H9 (cell line): ENCODE results near the gene STK38L. TPM values are rescaled to one million over a fixed set of nuclear protein-coding genes. Genes with fewer than 3 reads are reported as not detected.

Source experiments
- DNase-seq: peaks from one replicate; pipeline ENCODE4 v3.0.0-alpha.2; 2017
- H2AFZ ChIP-seq: one replicate; pipeline ENCODE4 v1.6.1; 2013; ENCODE audit warnings: mild to moderate bottlenecking, low read length, control low read depth, moderate library complexity
- H2AK5ac ChIP-seq: 2 replicates; pipeline ENCODE4 v1.6.1; 2013; ENCODE audit warnings: low read length, control low read depth, mixed read lengths; ENCODE audit not compliant: insufficient read length
- H2BK120ac ChIP-seq: one replicate; pipeline ENCODE4 v1.6.1; 2013; ENCODE audit warnings: low read depth, mild to moderate bottlenecking, low read length, control low read depth, inconsistent platforms; ENCODE audit not compliant: poor library complexity, severe bottlenecking
- H2BK12ac ChIP-seq: 2 replicates; pipeline ENCODE4 v1.6.1; 2013; ENCODE audit warnings: low read length, control low read depth, mixed read lengths, low read depth; ENCODE audit not compliant: insufficient read length
- H2BK15ac ChIP-seq: 2 replicates; pipeline ENCODE4 v1.6.1; 2013; ENCODE audit warnings: low read depth, low read length, control low read depth
- H2BK20ac ChIP-seq: one replicate; pipeline ENCODE4 v1.6.1; 2013; ENCODE audit warnings: low read depth, mild to moderate bottlenecking, low read length, control low read depth, inconsistent platforms; ENCODE audit not compliant: poor library complexity, severe bottlenecking
- H2BK5ac ChIP-seq: 2 replicates; pipeline ENCODE4 v1.6.1; 2013; ENCODE audit warnings: low read length, control low read depth, mixed read lengths; ENCODE audit not compliant: insufficient read length
- H3K14ac ChIP-seq: 2 replicates; pipeline ENCODE4 v1.6.1; 2013; ENCODE audit warnings: low read length, control low read depth; ENCODE audit not compliant: insufficient read depth
- H3K18ac ChIP-seq: 2 replicates; pipeline ENCODE4 v1.6.1; 2013; ENCODE audit warnings: low read depth, mild to moderate bottlenecking, mixed read lengths, low read length, control low read depth; ENCODE audit not compliant: insufficient read length
- H3K23ac ChIP-seq: 2 replicates; pipeline ENCODE4 v1.6.1; 2013; ENCODE audit warnings: low read length, control low read depth, mixed read lengths, low read depth; ENCODE audit not compliant: insufficient read length
- H3K23me2 ChIP-seq: 2 replicates; pipeline ENCODE4 v1.6.1; 2013; ENCODE audit warnings: low read depth, mild to moderate bottlenecking, mixed read lengths, low read length, control low read depth; ENCODE audit not compliant: insufficient read length, poor library complexity, severe bottlenecking
- H3K27ac ChIP-seq: 2 replicates; pipeline ENCODE4 v1.5.1; 2013; ENCODE audit warnings: low read length, control low read depth, mixed read lengths, low read depth; ENCODE audit not compliant: insufficient read length
- H3K27me3 ChIP-seq: 2 replicates; pipeline ENCODE4 v1.6.1; 2013; ENCODE audit warnings: low read length, control low read depth, inconsistent platforms; ENCODE audit not compliant: insufficient read depth
- H3K4ac ChIP-seq: 2 replicates; pipeline ENCODE4 v1.6.1; 2013; ENCODE audit warnings: low read depth, mild to moderate bottlenecking, control low read depth, inconsistent platforms, low read length, moderate library complexity
- H3K4me1 ChIP-seq: 2 replicates; pipeline ENCODE4 v1.6.1; 2013; ENCODE audit warnings: low read length, control low read depth, inconsistent platforms; ENCODE audit not compliant: insufficient read depth
- H3K4me2 ChIP-seq: 2 replicates; pipeline ENCODE4 v1.6.1; 2013; ENCODE audit warnings: low read length, control low read depth, mixed read lengths; ENCODE audit not compliant: insufficient read length, insufficient read depth
- H3K56ac ChIP-seq: 2 replicates; pipeline ENCODE4 v1.6.1; 2013; ENCODE audit warnings: low read depth, mild to moderate bottlenecking, mixed read lengths, low read length, control low read depth; ENCODE audit not compliant: insufficient read length
- H3K79me1 ChIP-seq: 2 replicates; pipeline ENCODE4 v1.6.1; 2013; ENCODE audit warnings: low read depth, mild to moderate bottlenecking, moderate library complexity, low read length, control low read depth, inconsistent platforms; ENCODE audit not compliant: insufficient read depth, poor library complexity, severe bottlenecking
- H3K79me2 ChIP-seq: 2 replicates; pipeline ENCODE4 v1.6.1; 2013; ENCODE audit warnings: low read length, control low read depth, inconsistent platforms; ENCODE audit not compliant: insufficient read depth
- H3K9ac ChIP-seq: 2 replicates; pipeline ENCODE4 v1.6.1; 2013; ENCODE audit warnings: low read length, control low read depth, mixed read lengths; ENCODE audit not compliant: insufficient read length; ENCODE audit errors: extremely low read depth
- H3K9me3 ChIP-seq: one replicate; pipeline ENCODE4 v1.6.1; 2013; ENCODE audit warnings: low read depth, low read length, inconsistent platforms; ENCODE audit not compliant: control insufficient read depth
- H3T11ph ChIP-seq: one replicate; pipeline ENCODE4 v1.6.1; 2013; ENCODE audit warnings: mild to moderate bottlenecking, low read length, control low read depth, inconsistent platforms
- H4K20me1 ChIP-seq: one replicate; pipeline ENCODE4 v1.6.1; 2013; ENCODE audit not compliant: control insufficient read depth, insufficient read length, insufficient read depth
- H4K5ac ChIP-seq: 2 replicates; pipeline ENCODE4 v1.6.1; 2013; ENCODE audit warnings: low read depth, mild to moderate bottlenecking, mixed read lengths, low read length, control low read depth; ENCODE audit not compliant: insufficient read length
- H4K8ac ChIP-seq: replicated peaks from 2 replicates; pipeline ENCODE4 v1.6.1; 2013; ENCODE audit warnings: low read length, control low read depth, mixed read lengths, low read depth; ENCODE audit not compliant: insufficient read length
- H4K91ac ChIP-seq: 2 replicates; pipeline ENCODE4 v1.6.1; 2013; ENCODE audit warnings: low read depth, mild to moderate bottlenecking, moderate library complexity, mixed read lengths, low read length, control low read depth; ENCODE audit not compliant: insufficient read length
- H3K27ac Mint-ChIP-seq, 3 experiments: 2 replicates in 2 of 3; 3 replicates in 1 of 3; pipeline ENCODE4 v1.8.0; 2020 to 2021; ENCODE audit warnings: mixed read lengths in 3 of 3, mild to moderate bottlenecking in 1 of 3, moderate library complexity in 1 of 3
- H3K27me3 Mint-ChIP-seq: 2 replicates; pipeline ENCODE4 v1.8.0; 2021; ENCODE audit warnings: low read depth, mild to moderate bottlenecking, moderate library complexity, mixed read lengths
- H3K36me3 Mint-ChIP-seq, 3 experiments: 2 replicates in 2 of 3; 3 replicates in 1 of 3; pipeline ENCODE4 v1.8.0; 2020 to 2021; ENCODE audit warnings: low read depth in 3 of 3, mixed read lengths in 3 of 3; ENCODE audit not compliant: insufficient read depth in 1 of 3
- H3K4me1 Mint-ChIP-seq, 2 experiments: 2 replicates each; pipeline ENCODE4 v1.8.0; 2020; ENCODE audit warnings: mixed read lengths in 2 of 2
- H3K4me3 Mint-ChIP-seq, 2 experiments: 2 replicates in 1 of 2; 3 replicates in 1 of 2; pipeline ENCODE4 v1.8.0; 2020 to 2021; ENCODE audit warnings: mild to moderate bottlenecking in 2 of 2, mixed read lengths in 2 of 2, moderate library complexity in 1 of 2
- H3K9me3 Mint-ChIP-seq, 2 experiments: 2 replicates in 1 of 2; 3 replicates in 1 of 2; pipeline ENCODE4 v1.8.0; 2020; ENCODE audit warnings: mild to moderate bottlenecking in 2 of 2, mixed read lengths in 2 of 2, moderate library complexity in 1 of 2
- WGBS: extraction: QIAGEN DNeasy Blood & Tissue Kit; methylation state at CpG from one replicate; pipeline ENCODE4 v1.1.7; 2013; ENCODE audit warnings: missing lambda C conversion rate, low lambda C conversion rate, mixed read lengths; ENCODE audit not compliant: insufficient read length; ENCODE audit errors: extremely low coverage; 5-methylcytosine and 5-hydroxymethylcytosine counted together
- total RNA-seq: library from RNA; stranded (reverse); gene quantifications from 2 replicates; pipeline ENCODE4 v1.2.1, GENCODE V29; 2021
- TF ChIP-seq, protein P1 (sequence below): fragments of 200-600 bp; sonication (generic); conservative IDR thresholded peaks from 3 replicates; pipeline ENCODE4 v1.8.0; 2021; ENCODE audit warnings: antibody characterized with exemption, mild to moderate bottlenecking

STK38L gene
- total RNA-seq, 1 experiment from 2014 or later: 44.9 TPM

DNA sequence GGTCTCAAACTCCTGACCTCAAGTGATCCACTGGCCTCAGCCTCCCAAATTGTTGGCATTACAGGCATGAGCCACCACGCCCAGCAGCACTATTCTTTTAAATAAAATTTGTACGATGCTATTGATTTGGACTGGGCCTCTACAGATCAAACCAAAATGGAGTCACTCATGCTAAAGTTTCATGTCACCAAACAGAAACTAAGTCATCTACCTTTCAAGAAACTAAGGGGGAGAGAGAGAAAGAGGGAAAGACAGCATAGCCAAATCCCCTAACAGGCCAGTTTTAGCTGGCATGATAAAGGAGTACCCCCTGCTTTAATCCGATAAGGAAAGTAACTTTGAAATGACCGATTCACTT, 23.1 kb upstream of the STK38L start:
- Histone ChIP-seq H3K23ac (no peak overlapping the region), H3T11ph (no peak overlapping the region), H2BK120ac (no peak overlapping the region), H2BK15ac (no peak overlapping the region), H3K79me2 (no peaks in the 10 kb centered on the region; the same call in 1 of the 2 replicates), H2BK20ac (no peak overlapping the region), H4K20me1 (no peaks in the 10 kb centered on the region), H3K9ac (no peak overlapping the region), H3K14ac (no peak overlapping the region), H4K5ac (no peak overlapping the region), H2AFZ (no peak overlapping the region), H3K27ac (no peak overlapping the region), H2BK12ac (no peak overlapping the region), H3K79me1 (no peaks in the 10 kb centered on the region), H3K23me2 (no peaks in the 10 kb centered on the region), H2BK5ac (no peak overlapping the region), H3K18ac (no peak overlapping the region), H4K8ac (no peak overlapping the region), H3K27me3 (no peaks in the 10 kb centered on the region), H3K4me2 (no peak overlapping the region), H3K4me1 (no peaks in the 10 kb centered on the region), H3K9me3 (no peaks in the 10 kb centered on the region), H2AK5ac (no peak overlapping the region), H3K56ac (no peak overlapping the region), H3K4ac (no peak overlapping the region), H4K91ac (no peak overlapping the region)
- Mint-ChIP-seq H3K27me3 (no peaks in the 10 kb centered on the region), H3K9me3 (no peaks in the 10 kb centered on the region), H3K36me3 (no peaks in the 10 kb centered on the region), H3K4me3 (no peak overlapping the region), H3K4me1 (no peaks in the 10 kb centered on the region), H3K27ac (no peak overlapping the region)
- no CpG with 5 or more reads among the region's 4 CpGs for WGBS
- DNase-seq: no peak
- TF ChIP-seq, protein P1, sequence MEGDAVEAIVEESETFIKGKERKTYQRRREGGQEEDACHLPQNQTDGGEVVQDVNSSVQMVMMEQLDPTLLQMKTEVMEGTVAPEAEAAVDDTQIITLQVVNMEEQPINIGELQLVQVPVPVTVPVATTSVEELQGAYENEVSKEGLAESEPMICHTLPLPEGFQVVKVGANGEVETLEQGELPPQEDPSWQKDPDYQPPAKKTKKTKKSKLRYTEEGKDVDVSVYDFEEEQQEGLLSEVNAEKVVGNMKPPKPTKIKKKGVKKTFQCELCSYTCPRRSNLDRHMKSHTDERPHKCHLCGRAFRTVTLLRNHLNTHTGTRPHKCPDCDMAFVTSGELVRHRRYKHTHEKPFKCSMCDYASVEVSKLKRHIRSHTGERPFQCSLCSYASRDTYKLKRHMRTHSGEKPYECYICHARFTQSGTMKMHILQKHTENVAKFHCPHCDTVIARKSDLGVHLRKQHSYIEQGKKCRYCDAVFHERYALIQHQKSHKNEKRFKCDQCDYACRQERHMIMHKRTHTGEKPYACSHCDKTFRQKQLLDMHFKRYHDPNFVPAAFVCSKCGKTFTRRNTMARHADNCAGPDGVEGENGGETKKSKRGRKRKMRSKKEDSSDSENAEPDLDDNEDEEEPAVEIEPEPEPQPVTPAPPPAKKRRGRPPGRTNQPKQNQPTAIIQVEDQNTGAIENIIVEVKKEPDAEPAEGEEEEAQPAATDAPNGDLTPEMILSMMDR: no peak
